Ascending aorta (tissue), 2 donors: Measurements from ENCODE around the gene CHST11. TPM values are rescaled to one million over a fixed set of nuclear protein-coding genes. Genes with fewer than 3 reads are reported as not detected.
A peak's percentile ranks its signal among the peaks of the same experiment; 100 is the strongest.

Source experiments
- DNase-seq, 2 donors: peaks; one replicate each; pipeline ENCODE4 v3.0.0-alpha.2; 2019; ENCODE audit warnings: low spot score in 2 of 2
- H3K27ac ChIP-seq, 2 donors: fragments of 200-600 bp; sonication (generic); one replicate each; pipeline ENCODE4 v1.5.1; 2016 to 2017; ENCODE audit warnings: mild to moderate bottlenecking in 1 of 2
- H3K27me3 ChIP-seq: fragments of 200-600 bp; sonication (generic); one replicate; pipeline ENCODE4 v1.5.1; 2017
- H3K36me3 ChIP-seq, 2 donors: fragments of 200-600 bp; sonication (generic); one replicate each; pipeline ENCODE4 v1.5.1; 2016
- H3K4me1 ChIP-seq, 2 donors: fragments of 200-600 bp; sonication (generic); one replicate each; pipeline ENCODE4 v1.5.1; 2016 to 2017; ENCODE audit warnings: mild to moderate bottlenecking in 1 of 2
- H3K4me3 ChIP-seq, 2 donors: fragments of 200-600 bp; sonication (generic); one replicate each; pipeline ENCODE4 v1.5.1; 2016 to 2017; ENCODE audit warnings: mild to moderate bottlenecking in 1 of 2
- H3K9me3 ChIP-seq, 2 donors: fragments of 200-600 bp; sonication (generic); one replicate each; pipeline ENCODE4 v1.5.1; 2016
- CTCF ChIP-seq, 3 experiments: fragments of 200-600 bp in 2 of 3; fragments of 450-650 bp in 1 of 3; sonication (generic) in 2 of 3; IDR thresholded peaks; one replicate each; pipeline ENCODE4 v1.5.1; 2016 to 2019; ENCODE audit warnings: antibody characterized with exemption in 3 of 3, mild to moderate bottlenecking in 1 of 3, moderate library complexity in 1 of 3
- intact Hi-C: fragments of 100-400 bp; cut with DNase I; formaldehyde crosslinking; loops from one replicate; pipeline ENCODE4 v1.15.1; 2023
- total RNA-seq: library from RNA; depleted of rRNA; stranded (reverse); fragments of >200 nt; gene quantifications from one replicate; pipeline ENCODE4 v1.1.0, GENCODE V29; 2016

Gene CHST11
- total RNA-seq, 1 donor from 2014 or later = 63.2 TPM

- DNase-seq = no peak
- Histone ChIP-seq H3K9me3 (no peaks in the 10 kb centered on the region), H3K4me1 (peaks cover under 1 to 5% of the 10 kb centered on the region in 2 donors), H3K36me3 (no peaks in the 10 kb centered on the region), H3K27ac (peak overlapping the region in 1 of 2 donors; percentile 59), H3K4me3 (no peak overlapping the region), H3K27me3 (no peaks in the 10 kb centered on the region)
- intact Hi-C loops = no loop called here
- no peak for TF ChIP-seq CTCF (IDR thresholded peaks at IDR 0.05)
Observed at GRCh38 chr12:104643819-104644669, 187.3 kb downstream of the CHST11 start.

- intact Hi-C loops = no loop called here
Observed at GRCh38 chr12:104648756-104649155, 192.0 kb downstream of the CHST11 start.

GRCh38 chr12:104649217-104649824, 192.6 kb downstream of the CHST11 start:
- Histone ChIP-seq H3K4me3 (no peak overlapping the region), H3K4me1 (peaks cover 0 to 3% of the 10 kb centered on the region in 2 donors), H3K27me3 (no peaks in the 10 kb centered on the region), H3K36me3 (no peaks in the 10 kb centered on the region), H3K9me3 (no peaks in the 10 kb centered on the region), H3K27ac (no peak overlapping the region)
- intact Hi-C loops = no loop called here
- no peak for TF ChIP-seq CTCF (IDR thresholded peaks at IDR 0.05)
- DNase-seq = no peak

More at GRCh38 chr12:104648756-104649155, 192.0 kb downstream of the CHST11 start:
- no peaks in the 10 kb centered on the region for H3K27me3 ChIP-seq
- no peak overlapping the region for H3K27ac ChIP-seq
- no peak for DNase-seq
- H3K9me3 ChIP-seq = no peaks in the 10 kb centered on the region
- H3K36me3 ChIP-seq = no peaks in the 10 kb centered on the region
- no peak overlapping the region for H3K4me3 ChIP-seq
- peaks cover 0 to 5% of the 10 kb centered on the region in 2 donors for H3K4me1 ChIP-seq
- no peak for TF ChIP-seq CTCF (IDR thresholded peaks at IDR 0.05)

GRCh38 chr12:104649921-104650320, 193.2 kb downstream of the CHST11 start:
- H3K4me1 ChIP-seq = no peaks in the 10 kb centered on the region
- intact Hi-C loops = no loop called here
- no peak for DNase-seq

GRCh38 chr12:104650541-104650940, 193.8 kb downstream of the CHST11 start:
- H3K36me3 ChIP-seq = no peaks in the 10 kb centered on the region
- no peaks in the 10 kb centered on the region for H3K9me3 ChIP-seq
- no peak for TF ChIP-seq CTCF (IDR thresholded peaks at IDR 0.05)
- no peaks in the 10 kb centered on the region for H3K4me1 ChIP-seq
- no peak overlapping the region for H3K4me3 ChIP-seq
- H3K27me3 ChIP-seq = no peaks in the 10 kb centered on the region
- intact Hi-C loops = no loop called here
- no peak overlapping the region for H3K27ac ChIP-seq
- DNase-seq = no peak

More at GRCh38 chr12:104649921-104650320, 193.2 kb downstream of the CHST11 start:
- Histone ChIP-seq H3K27me3 (no peaks in the 10 kb centered on the region), H3K4me3 (no peak overlapping the region), H3K27ac (no peak overlapping the region), H3K36me3 (no peaks in the 10 kb centered on the region), H3K9me3 (no peaks in the 10 kb centered on the region)
- no peak for TF ChIP-seq CTCF (IDR thresholded peaks at IDR 0.05)
